Bronchial smooth muscle cell (primary cell): ENCODE data around the gene LCE2D. TPM values are rescaled to one million over a fixed set of nuclear protein-coding genes. Genes with fewer than 3 reads are reported as not detected.

Source experiments
- total RNA-seq: library from RNA; depleted of rRNA; stranded (reverse); fragments of >200 nt; gene quantifications from 2 replicates; pipeline ENCODE4 v1.2.1, GENCODE V29; 2014

Gene LCE2D
- not detected in 2 replicates for total RNA-seq

GRCh38 chr1:152663098-152663497 lies at the start of gene LCE2D:
Gene LCE2D, plus strand, starts transcription at chr1:152663380. Its CDS starts 726 bp downstream, at chr1:152664106.

DNA sequence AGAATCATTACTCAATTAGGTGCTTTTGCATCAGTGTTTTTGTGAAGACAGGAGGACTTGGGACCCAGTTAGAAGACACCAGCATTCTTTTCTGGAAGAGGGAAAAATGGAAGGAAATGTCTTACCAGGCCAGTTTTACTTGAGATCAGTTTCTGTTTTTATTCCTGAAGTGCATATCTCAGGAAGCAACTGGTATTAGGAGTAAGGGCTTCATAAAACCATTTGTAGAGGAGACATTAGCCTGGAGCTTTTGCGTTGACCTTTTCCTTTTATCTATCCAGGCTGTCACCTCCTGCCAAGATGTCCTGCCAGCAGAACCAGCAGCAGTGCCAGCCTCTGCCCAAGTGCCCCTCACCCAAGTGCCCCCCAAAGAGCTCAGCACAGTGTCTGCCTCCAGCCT lies 49.7 kb upstream of the LCE2D start, which contains the start of gene LCE3B:
Gene LCE3B, plus strand, starts transcription at position 301 of the 400 bp plus-strand sequence. Its CDS starts 0 bp downstream, at position 301.

DNA sequence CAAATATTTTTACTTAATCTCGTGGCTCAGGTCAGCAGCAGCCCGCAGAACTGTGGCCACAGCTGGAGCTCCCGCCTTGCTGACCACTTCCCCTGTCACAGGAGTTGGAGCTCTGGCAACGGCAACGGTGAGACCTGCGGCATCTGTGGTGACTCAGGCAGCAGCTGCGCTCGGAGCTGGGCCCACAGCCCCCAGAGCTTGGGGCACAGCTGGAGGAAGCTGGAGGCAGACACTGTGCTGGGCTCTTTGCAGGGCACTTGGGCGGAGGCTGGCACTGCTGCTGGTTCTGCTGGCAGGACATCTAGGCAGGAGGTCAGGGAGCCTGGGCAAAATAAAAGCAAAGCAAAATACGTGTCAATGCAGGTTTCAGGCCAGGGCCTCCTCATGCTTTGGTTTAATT lies 40.4 kb upstream of the LCE2D start, which contains the start of gene LCE3A:
Gene LCE3A, minus strand, starts transcription at position 301 of the 400 bp plus-strand sequence. Its CDS starts 0 bp downstream, at position 301.

DNA sequence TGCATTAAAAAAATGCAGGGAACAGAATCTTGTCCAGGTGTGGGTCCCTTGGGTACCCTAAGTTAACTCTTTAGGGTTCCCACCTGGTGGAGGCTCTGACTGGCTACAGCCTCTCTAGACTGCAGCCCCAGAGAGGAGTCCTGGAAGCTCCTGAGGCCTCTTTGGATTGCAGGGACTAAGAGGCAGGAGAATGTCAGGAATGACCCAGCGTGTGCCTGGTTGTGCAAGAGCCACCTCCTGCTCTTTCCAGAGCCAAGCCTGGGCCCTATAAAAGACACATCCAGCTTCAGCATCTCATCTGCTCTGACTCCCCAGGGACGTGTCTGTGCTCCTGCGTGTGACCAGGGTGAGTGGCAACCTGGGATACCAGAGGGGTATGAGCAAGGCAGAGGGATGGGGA lies 11.8 kb downstream of the LCE2D start, which contains the start of gene LCE2C:
Gene LCE2C, plus strand, starts transcription at position 297 of the 400 bp plus-strand sequence. CDS start 737 bp downstream, outside the sequence.

DNA sequence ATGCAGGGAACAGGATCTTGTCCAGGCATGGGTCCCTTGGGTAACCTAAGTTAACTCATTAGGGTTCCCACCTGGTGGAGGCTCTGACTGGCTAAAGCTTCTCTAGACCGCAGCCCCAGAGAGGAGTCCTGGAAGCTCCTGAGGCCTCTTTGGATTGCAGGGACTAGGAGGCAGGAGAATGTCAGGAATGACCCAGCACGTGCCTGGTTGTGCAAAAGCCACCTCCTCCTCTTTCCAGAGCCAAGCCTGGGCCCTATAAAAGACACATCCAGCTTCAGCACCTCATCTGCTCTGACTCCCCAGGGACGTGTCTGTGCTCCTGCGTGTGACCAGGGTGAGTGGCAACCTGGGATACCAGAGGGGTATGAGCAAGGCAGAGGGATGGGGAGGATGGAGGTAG lies 22.6 kb downstream of the LCE2D start, which contains the start of gene LCE2B:
Gene LCE2B, plus strand, starts transcription at position 301 of the 400 bp plus-strand sequence. CDS start 721 bp downstream, outside the sequence.

DNA sequence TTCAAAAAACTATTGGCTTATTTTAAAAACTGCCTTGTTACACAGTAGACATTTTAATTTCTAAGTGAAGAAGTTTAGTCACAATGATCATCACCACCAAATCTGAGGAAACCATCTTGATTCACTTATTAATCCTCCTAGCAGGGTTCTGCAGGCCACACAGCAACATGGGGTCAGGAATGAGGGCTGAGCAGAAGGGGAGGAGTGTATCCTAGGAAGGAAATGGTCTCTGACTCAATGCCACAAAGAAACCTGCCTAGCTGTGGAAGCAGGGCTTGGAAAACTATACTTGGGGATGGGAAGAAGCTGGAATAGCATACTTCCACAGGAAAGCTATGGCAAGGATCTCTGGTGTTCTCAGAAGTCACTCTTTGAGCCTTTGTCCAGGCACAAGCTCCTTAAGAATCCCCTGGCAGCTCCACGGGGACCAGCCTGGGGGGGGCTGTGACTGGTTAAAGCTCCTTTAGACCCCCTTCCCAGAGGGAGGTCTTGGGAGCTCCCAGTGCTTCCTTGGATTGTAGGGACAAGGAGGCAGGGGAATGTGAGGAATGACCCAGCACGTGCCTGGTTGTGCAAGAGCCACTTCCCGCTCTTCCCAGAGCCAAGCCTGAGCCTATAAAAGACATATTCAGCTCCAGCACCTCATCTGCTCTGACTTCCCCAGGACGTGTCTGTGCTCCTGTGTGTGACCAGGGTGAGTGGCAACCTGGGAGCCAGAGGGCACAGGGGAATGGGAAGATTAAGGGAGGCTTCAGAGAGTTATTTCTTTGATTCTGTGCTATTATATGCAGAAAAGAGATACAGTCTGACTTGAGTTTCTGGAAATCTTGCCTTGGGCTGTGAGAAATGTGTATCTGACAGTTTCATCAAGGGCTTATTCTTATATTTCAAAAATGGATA lies 34.8 kb downstream of the LCE2D start, which contains the start of gene LCE2A:
Gene LCE2A, plus strand, starts transcription at position 645 of the 900 bp plus-strand sequence. CDS start 557 bp downstream, outside the sequence.

DNA sequence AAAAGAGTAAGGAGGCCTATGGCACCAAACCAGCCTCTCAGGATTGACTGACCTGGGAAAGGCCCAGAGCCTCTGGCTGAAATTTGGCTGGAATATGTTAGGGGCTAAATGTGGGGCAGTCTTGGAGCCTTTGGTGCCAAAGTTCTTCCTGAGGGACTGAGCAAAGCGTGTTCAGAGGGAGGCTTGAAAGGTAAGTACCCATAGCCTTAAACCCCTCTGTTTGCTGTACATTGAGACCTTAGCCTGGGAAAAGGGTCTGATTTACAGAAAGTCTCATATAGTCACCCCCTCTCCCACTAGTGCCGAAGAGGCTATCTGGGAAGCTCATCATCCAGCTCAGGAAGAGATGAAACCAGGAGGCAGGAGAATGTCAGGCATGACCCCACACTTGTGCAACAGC lies 44.7 kb downstream of the LCE2D start, which contains the start of gene LCE4A:
Gene LCE4A, plus strand, starts transcription at position 301 of the 400 bp plus-strand sequence. CDS start 916 bp downstream, outside the sequence.

Other genes with a start within 250 kb of the LCE2D start
- gene CRNN, start 249.1 kb upstream of the LCE2D start, total RNA-seq: under 0.01 and 0.09 TPM in 2 replicates
- gene LCE5A, start 152.6 kb upstream of the LCE2D start, total RNA-seq: not detected in 2 replicates
- not detected in 2 replicates for gene CRCT1, start 148.9 kb upstream of the LCE2D start, total RNA-seq
- not detected in 2 replicates for gene LCE3E, start 96.6 kb upstream of the LCE2D start, total RNA-seq
- gene LCE3D, start 82.9 kb upstream of the LCE2D start, total RNA-seq: not detected in 2 replicates
- gene LCE3C, start 63.1 kb upstream of the LCE2D start, total RNA-seq: not detected in 2 replicates
- not detected in 2 replicates for gene LCE3B, start 49.6 kb upstream of the LCE2D start, total RNA-seq
- gene LCE3A, start 40.3 kb upstream of the LCE2D start, total RNA-seq: not detected in 2 replicates
- gene LCE2C, start 11.9 kb downstream of the LCE2D start, total RNA-seq: not detected in 2 replicates
- not detected in 2 replicates for gene LCE2B, start 22.7 kb downstream of the LCE2D start, total RNA-seq
- gene LCE2A, start 35.0 kb downstream of the LCE2D start, total RNA-seq: not detected in 2 replicates
- not detected in 2 replicates for gene LCE4A, start 44.8 kb downstream of the LCE2D start, total RNA-seq
- gene KPRP, start 94.6 kb downstream of the LCE2D start, total RNA-seq: not detected in 2 replicates
- not detected in 2 replicates for gene LCE1F, start 111.8 kb downstream of the LCE2D start, total RNA-seq
- not detected in 2 replicates for gene LCE1E, start 122.9 kb downstream of the LCE2D start, total RNA-seq
- gene LCE1D, start 133.3 kb downstream of the LCE2D start, total RNA-seq: not detected in 2 replicates
- not detected in 2 replicates for gene LCE1C, start 143.3 kb downstream of the LCE2D start, total RNA-seq
- not detected in 2 replicates for gene LCE1B, start 148.6 kb downstream of the LCE2D start, total RNA-seq
- gene LCE1A, start 164.1 kb downstream of the LCE2D start, total RNA-seq: not detected in 2 replicates
- not detected in 2 replicates for gene LCE6A, start 179.5 kb downstream of the LCE2D start, total RNA-seq
- gene LCE7A, start 196.6 kb downstream of the LCE2D start, total RNA-seq: not detected in 2 replicates
- gene SMCP, start 214.9 kb downstream of the LCE2D start, total RNA-seq: not detected in 2 replicates
- gene IVL, start 245.2 kb downstream of the LCE2D start, total RNA-seq: not detected in 2 replicates